Fibroblast of mammary gland (primary cell): Measurements from ENCODE around the gene CHMP1A.
A peak's percentile ranks its signal among the peaks of the same experiment; 100 is the strongest.
"Not testable (repeated sequence)": the region's sequence is repeated elsewhere in the genome, so short reads cannot be mapped to it uniquely, and the experiment has no call there.

Source experiments
- DNase-seq: peaks from one replicate; pipeline ENCODE4 v3.0.0-alpha.2; 2010; ENCODE audit warnings: low read depth
- H3K4me3 ChIP-seq: 2 replicates; pipeline ENCODE4 v1.5.1; 2011; ENCODE audit warnings: low read depth, mild to moderate bottlenecking, low read length, moderate library complexity; ENCODE audit not compliant: control insufficient read depth
- CTCF ChIP-seq: conservative IDR thresholded peaks from 2 replicates; pipeline ENCODE4 v1.5.1; 2011; ENCODE audit warnings: low read depth, low read length, inconsistent platforms; ENCODE audit not compliant: control insufficient read depth, insufficient read depth

CHMP1A gene

GRCh38 chr16:89672177-89672941 is 14.9 kb upstream of the CHMP1A start:
- no peak overlapping the region for H3K4me3 ChIP-seq
- DNase-seq, result no peak
- TF ChIP-seq CTCF, result no peak

- H3K4me3 ChIP-seq, DNase-seq: not testable (repeated sequence)
Observed at GRCh38 chr16:89671565-89671964, 14.1 kb upstream of the CHMP1A start.

- peak; percentile 50 for DNase-seq
- no peak overlapping the region for H3K4me3 ChIP-seq
- no peak for TF ChIP-seq CTCF
Observed at GRCh38 chr16:89670496-89671431, 13.3 kb upstream of the CHMP1A start.

- no peak for TF ChIP-seq CTCF
Observed at GRCh38 chr16:89669755-89670154, 12.2 kb upstream of the CHMP1A start.

GRCh38 chr16:89668790-89669158 is 11.3 kb upstream of the CHMP1A start:
- DNase-seq, result no peak
- no peak overlapping the region for H3K4me3 ChIP-seq
- TF ChIP-seq CTCF, result no peak

More at GRCh38 chr16:89669755-89670154, 12.2 kb upstream of the CHMP1A start:
- no peak for DNase-seq
- H3K4me3 ChIP-seq, result no peak overlapping the region

GRCh38 chr16:89667633-89668032 is 10.1 kb upstream of the CHMP1A start:
- TF ChIP-seq CTCF, result no peak
- H3K4me3 ChIP-seq, result no peak overlapping the region
- no peak for DNase-seq

- TF ChIP-seq CTCF, result peak; percentile 52
- DNase-seq, result peak; percentile 71
- H3K4me3 ChIP-seq, result not testable (repeated sequence)
Observed at GRCh38 chr16:89667000-89667399, 9.5 kb upstream of the CHMP1A start.

GRCh38 chr16:89664238-89664637 is 6.7 kb upstream of the CHMP1A start:
- not testable (repeated sequence) for H3K4me3 ChIP-seq
- DNase-seq, result peak; percentile 28
